Activated naive CD8-positive, alpha-beta T cell treated with anti-CD3 and anti-CD28 coated beads for 36 hours (primary cell): ENCODE results near the gene TNS2. TPM values are rescaled to one million over a fixed set of nuclear protein-coding genes. Genes with fewer than 3 reads are reported as not detected.
"Not testable (repeated sequence)": the region's sequence is repeated elsewhere in the genome, so short reads cannot be mapped to it uniquely, and the experiment has no call there.

Experiments
- DNase-seq: peaks from one replicate; pipeline ENCODE4 v3.0.0; 2021
- H3K27ac Mint-ChIP-seq: one replicate; pipeline ENCODE4 v1.8.0; 2022; ENCODE audit warnings: mild to moderate bottlenecking, moderate library complexity, mixed read lengths
- H3K27me3 Mint-ChIP-seq: one replicate; pipeline ENCODE4 v1.8.0; 2022; ENCODE audit warnings: mild to moderate bottlenecking, mixed read lengths
- H3K36me3 Mint-ChIP-seq: one replicate; pipeline ENCODE4 v1.8.0; 2021; ENCODE audit warnings: mild to moderate bottlenecking, mixed read lengths
- H3K4me1 Mint-ChIP-seq: one replicate; pipeline ENCODE4 v1.8.0; 2021; ENCODE audit warnings: mixed read lengths
- H3K4me3 Mint-ChIP-seq: one replicate; pipeline ENCODE4 v1.8.0; 2022; ENCODE audit warnings: mild to moderate bottlenecking, moderate library complexity, mixed read lengths
- H3K9me3 Mint-ChIP-seq: one replicate; pipeline ENCODE4 v1.8.0; 2022; ENCODE audit warnings: mixed read lengths
- total RNA-seq, 2 experiments: library from RNA; stranded (reverse); gene quantifications; one replicate each; pipeline ENCODE4 v1.2.3, GENCODE V29; 2021

Gene TNS2
- total RNA-seq = 1 to 10 TPM; 1.5 to 2.6 TPM

DNA sequence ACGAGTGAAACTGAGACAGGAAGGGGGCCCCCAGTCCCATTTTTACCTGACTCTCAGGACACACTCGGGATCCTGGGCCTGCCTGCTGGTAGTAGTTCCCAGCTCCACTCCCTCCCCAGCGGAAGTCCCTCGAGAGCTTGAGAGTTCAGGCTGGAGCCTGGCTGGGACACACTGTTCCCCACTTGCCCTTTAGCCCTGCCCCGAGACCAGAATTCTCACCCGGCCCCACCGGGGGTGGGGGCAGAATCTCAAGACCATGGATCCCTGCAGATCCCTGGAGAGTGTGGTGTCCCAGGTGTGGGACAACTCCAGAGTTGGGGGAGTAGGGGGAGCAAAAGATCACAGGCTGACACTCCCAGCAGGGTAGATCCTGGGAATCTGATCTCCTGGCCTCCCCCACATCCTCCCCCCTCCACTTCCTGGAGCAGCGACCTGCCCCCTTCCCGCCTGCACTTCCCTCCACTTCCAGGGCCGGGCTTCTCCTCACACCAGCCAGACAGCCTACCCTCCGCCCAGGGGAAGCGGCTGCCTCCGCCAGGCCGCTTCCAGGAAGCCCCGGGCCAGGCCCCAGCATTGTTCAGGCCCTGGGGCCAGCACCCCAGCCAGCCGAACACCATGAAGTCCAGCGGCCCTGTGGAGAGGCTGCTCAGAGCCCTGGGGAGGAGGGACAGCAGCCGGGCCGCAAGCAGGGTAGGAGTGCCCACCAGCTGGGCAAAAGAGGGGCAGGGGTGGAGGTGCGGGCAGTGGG is at the start of gene TNS2:
TSS of gene TNS2 (plus strand) at position 495 of the 748 bp plus-strand sequence. CDS start at position 616, 121 bp downstream.
- Mint-ChIP-seq H3K27me3 (peaks cover 12% of the 10 kb centered on the region), H3K4me1 (peaks cover 31% of the 10 kb centered on the region), H3K27ac (no peak within 1 kb of the TSS), H3K36me3 (no peaks in the 10 kb centered on the region), H3K4me3 (no peak within 1 kb of the TSS), H3K9me3 (no peaks in the 10 kb centered on the region)
- no peak for DNase-seq

GRCh38 chr12:53004178-53004577 is 45.7 kb upstream of the TNS2 start:
- Mint-ChIP-seq H3K9me3 (no peaks in the 10 kb centered on the region), H3K36me3 (peaks cover 27% of the 10 kb centered on the region), H3K4me1 (peaks cover 23% of the 10 kb centered on the region), H3K27me3 (peaks cover 7% of the 10 kb centered on the region), H3K27ac (no peak overlapping the region), H3K4me3 (no peak overlapping the region)
- DNase-seq = no peak

DNA sequence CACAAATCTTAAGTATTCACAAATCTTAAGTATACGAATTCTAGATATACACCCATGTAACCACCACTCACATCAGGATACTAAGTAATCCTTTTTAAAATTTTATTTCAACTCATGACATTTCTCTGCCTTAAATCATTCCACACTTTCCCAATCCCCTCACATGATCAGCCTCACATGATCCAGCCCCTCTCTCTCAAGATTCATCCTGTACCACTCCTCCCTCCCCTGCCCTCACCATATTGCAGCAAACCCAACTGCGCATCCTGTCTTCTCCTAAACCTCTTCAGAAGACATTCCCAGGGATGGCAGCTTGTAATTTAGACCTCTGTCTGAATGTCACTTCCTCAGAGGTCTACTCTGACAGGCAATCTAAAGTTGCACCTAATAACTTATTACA is 45.3 kb upstream of the TNS2 start:
- Mint-ChIP-seq H3K27me3 (peaks cover 3% of the 10 kb centered on the region), H3K36me3 (peaks cover 31% of the 10 kb centered on the region), H3K4me3 (peak overlapping the region; percentile 99), H3K9me3 (no peaks in the 10 kb centered on the region), H3K27ac (no peak overlapping the region), H3K4me1 (peaks cover 25% of the 10 kb centered on the region)
- DNase-seq = no peak

DNA sequence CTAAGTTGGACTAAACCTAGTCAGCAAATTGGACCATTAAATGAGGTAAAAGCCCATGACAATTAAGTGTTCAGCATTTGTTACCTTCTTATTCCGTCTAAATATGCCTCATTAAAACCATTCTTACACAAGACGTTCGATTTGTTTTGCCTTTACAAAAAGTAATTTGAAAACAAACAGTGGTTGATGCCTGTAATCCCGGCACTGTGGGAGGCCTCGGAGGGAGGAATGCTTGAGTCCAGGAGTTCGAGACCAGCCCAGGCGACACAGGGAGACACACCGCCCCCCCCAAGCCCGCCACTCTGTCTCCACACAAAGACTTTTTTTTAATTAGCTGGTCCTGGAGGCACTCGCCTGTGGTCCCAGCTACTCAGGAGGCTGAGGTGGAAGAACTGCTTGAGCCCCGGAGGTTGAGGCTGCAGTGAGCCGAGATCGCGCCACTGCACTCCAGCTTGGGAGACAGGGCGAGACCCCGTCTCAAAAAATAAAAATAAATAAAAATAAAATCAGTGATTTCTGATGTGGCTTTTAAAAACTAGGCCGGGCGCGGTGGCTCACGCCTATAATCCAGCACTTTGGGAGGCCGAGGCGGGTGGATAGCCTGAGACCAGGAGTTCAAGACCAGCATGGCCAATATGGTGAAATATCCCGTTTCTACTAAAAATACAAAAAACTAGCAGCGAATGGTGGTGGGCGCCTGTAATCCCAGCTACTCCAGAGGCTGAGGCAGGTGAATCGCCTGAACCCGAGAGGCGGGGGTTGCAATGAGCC is 44.5 kb upstream of the TNS2 start:
- Mint-ChIP-seq H3K9me3 (no peaks in the 10 kb centered on the region), H3K4me1 (peaks cover 34% of the 10 kb centered on the region), H3K36me3 (peaks cover 39% of the 10 kb centered on the region), H3K27me3 (no peaks in the 10 kb centered on the region), H3K4me3 (peak overlapping the region; percentile 99), H3K27ac (peak overlapping the region; percentile 100)
- peak; percentile 10 for DNase-seq

- H3K36me3 Mint-ChIP-seq = peaks cover 45% of the 10 kb centered on the region
- peaks cover 38% of the 10 kb centered on the region for H3K4me1 Mint-ChIP-seq
- peak; percentile 100 for DNase-seq
- H3K9me3 Mint-ChIP-seq = no peaks in the 10 kb centered on the region
- no peaks in the 10 kb centered on the region for H3K27me3 Mint-ChIP-seq
- peak within 1 kb of the TSS; percentile 100 for H3K27ac Mint-ChIP-seq
- peak within 1 kb of the TSS; percentile 99 for H3K4me3 Mint-ChIP-seq
These were observed 43.7 kb upstream of the TNS2 start, which contains the start of gene EIF4B for GRCh38 chr12:53005986-53006809. EIF4B (plus strand) TSS chr12:53006456; CDS start chr12:53006484, 28 bp downstream.

DNA sequence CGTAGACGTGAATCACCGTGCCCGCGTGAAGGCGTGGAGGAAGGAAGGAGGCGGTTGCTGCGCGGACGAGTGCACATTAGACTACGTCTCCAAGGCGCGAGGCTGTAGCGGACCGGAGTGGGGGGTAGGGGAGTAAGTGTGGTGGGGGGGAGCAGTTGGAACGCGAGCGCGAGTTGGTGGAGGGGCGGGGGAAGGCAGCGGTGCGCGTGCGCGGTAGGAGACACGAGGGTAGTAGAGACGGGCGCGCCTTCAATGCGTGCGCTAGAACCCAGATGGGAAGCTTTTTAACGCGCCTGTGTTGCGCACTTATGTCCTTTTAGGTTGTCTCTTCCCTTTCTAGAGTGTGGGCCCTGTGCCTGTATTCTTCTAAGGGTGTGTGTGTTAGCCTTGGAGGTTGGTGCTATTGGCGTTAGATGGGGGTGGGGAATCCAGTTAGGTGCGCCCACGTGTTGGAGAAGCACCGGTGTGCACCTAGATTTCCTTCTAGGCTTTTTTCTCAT is 43.0 kb upstream of the TNS2 start:
- Mint-ChIP-seq H3K36me3 (peaks cover 52% of the 10 kb centered on the region), H3K4me1 (peaks cover 45% of the 10 kb centered on the region), H3K4me3 (peak overlapping the region; percentile 99), H3K27ac (peak overlapping the region; percentile 100), H3K27me3 (no peaks in the 10 kb centered on the region), H3K9me3 (no peaks in the 10 kb centered on the region)
- peak; percentile 83 for DNase-seq

- H3K9me3 Mint-ChIP-seq = no peaks in the 10 kb centered on the region
- H3K36me3 Mint-ChIP-seq = peaks cover 56% of the 10 kb centered on the region
- no peaks in the 10 kb centered on the region for H3K27me3 Mint-ChIP-seq
- DNase-seq = no peak
- peak overlapping the region; percentile 99 for H3K4me3 Mint-ChIP-seq
- H3K4me1 Mint-ChIP-seq = peaks cover 49% of the 10 kb centered on the region
- H3K27ac Mint-ChIP-seq = peak overlapping the region; percentile 100
These were observed 42.5 kb upstream of the TNS2 start for GRCh38 chr12:53007343-53007742.

DNA sequence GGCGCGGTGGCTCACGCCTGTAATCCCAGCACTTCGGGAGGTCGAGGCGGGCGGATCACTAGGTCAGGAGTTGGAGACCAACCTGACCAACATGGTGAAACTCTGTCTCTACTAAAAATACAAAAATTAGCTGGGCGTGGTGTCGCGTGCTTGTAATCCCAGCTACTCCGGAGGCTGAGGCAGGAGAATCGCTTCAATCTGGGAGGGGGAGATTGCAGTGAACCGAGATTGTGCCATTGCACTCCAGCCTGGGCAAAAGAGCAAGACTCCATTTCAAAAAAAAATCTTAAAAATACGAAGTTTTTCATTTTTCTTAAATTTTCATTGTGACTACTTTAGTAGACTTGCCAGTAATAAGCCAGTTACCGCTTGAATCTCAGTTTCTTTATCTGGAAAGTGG is 41.1 kb upstream of the TNS2 start:
- peaks cover 65% of the 10 kb centered on the region for H3K36me3 Mint-ChIP-seq
- H3K27ac Mint-ChIP-seq = peak overlapping the region; percentile 100
- not testable (repeated sequence) for H3K27me3 Mint-ChIP-seq, DNase-seq, H3K9me3 Mint-ChIP-seq
- H3K4me3 Mint-ChIP-seq = peak overlapping the region; percentile 99
- H3K4me1 Mint-ChIP-seq = peaks cover 59% of the 10 kb centered on the region

DNA sequence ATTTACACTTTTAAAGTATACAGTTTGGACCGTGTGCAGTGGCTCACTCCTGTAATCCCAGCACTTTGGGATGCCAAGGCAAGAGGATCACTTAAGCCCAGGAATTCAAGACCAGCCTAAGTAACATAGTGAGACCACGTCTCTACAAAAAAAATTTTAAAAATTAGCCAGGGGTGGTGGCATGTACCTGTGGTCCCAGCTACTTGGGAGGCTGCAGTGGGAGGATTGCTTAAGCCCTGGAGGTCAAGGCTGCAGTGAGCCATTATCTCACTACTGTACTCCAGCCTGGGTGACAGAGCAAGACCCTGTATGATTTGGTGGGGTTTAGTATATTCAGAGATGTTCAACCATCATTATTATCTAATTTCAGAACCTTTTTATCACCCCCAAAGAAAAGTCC is 38.9 kb upstream of the TNS2 start:
- no peak for DNase-seq
- Mint-ChIP-seq H3K27ac (no peak overlapping the region), H3K27me3 (no peaks in the 10 kb centered on the region), H3K36me3 (peaks cover 73% of the 10 kb centered on the region), H3K4me1 (peaks cover 59% of the 10 kb centered on the region), H3K4me3 (peak overlapping the region; percentile 99), H3K9me3 (no peaks in the 10 kb centered on the region)

DNA sequence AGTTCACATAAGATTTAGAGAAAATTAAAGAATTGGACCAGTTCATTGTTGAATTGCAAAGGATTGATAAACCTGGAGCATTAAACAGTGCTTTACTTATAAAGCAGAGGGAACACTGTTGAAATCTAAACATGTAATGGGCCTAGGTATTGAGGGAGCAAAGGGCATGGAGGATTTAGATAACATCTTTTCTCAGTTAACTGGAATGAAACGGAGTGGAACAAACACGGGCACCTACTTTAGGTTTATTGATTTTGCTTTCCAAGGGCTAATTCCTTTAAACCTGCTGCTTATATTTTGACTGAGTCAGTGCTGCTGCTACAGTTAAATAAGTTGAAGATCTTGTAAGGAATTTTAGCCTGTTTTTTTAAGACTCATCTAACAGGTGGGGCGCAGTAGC is 38.0 kb upstream of the TNS2 start:
- peak overlapping the region; percentile 54 for H3K4me3 Mint-ChIP-seq
- H3K27ac Mint-ChIP-seq = peak overlapping the region; percentile 54
- DNase-seq = no peak
- peaks cover 58% of the 10 kb centered on the region for H3K4me1 Mint-ChIP-seq
- H3K9me3 Mint-ChIP-seq = no peaks in the 10 kb centered on the region
- H3K36me3 Mint-ChIP-seq = peaks cover 74% of the 10 kb centered on the region
- H3K27me3 Mint-ChIP-seq = no peaks in the 10 kb centered on the region

GRCh38 chr12:53012928-53013327 is 36.9 kb upstream of the TNS2 start:
- Mint-ChIP-seq H3K36me3 (peaks cover 76% of the 10 kb centered on the region), H3K27ac (peak overlapping the region; percentile 51), H3K9me3 (no peaks in the 10 kb centered on the region), H3K4me1 (peaks cover 55% of the 10 kb centered on the region), H3K27me3 (no peaks in the 10 kb centered on the region), H3K4me3 (no peak overlapping the region)
- no peak for DNase-seq

- Mint-ChIP-seq H3K36me3 (peaks cover 67% of the 10 kb centered on the region), H3K27ac (peak overlapping the region; percentile 51), H3K4me1 (peaks cover 42% of the 10 kb centered on the region), H3K27me3 (no peaks in the 10 kb centered on the region), H3K9me3 (no peaks in the 10 kb centered on the region), H3K4me3 (no peak overlapping the region)
- no peak for DNase-seq
These were observed 35.2 kb upstream of the TNS2 start for GRCh38 chr12:53014709-53015108.

GRCh38 chr12:53025250-53025649 is 24.6 kb upstream of the TNS2 start:
- Mint-ChIP-seq H3K27ac (no peak overlapping the region), H3K36me3 (peaks cover 32% of the 10 kb centered on the region), H3K4me1 (peaks cover 7% of the 10 kb centered on the region), H3K27me3 (no peaks in the 10 kb centered on the region), H3K4me3 (no peak overlapping the region), H3K9me3 (no peaks in the 10 kb centered on the region)
- no peak for DNase-seq

DNA sequence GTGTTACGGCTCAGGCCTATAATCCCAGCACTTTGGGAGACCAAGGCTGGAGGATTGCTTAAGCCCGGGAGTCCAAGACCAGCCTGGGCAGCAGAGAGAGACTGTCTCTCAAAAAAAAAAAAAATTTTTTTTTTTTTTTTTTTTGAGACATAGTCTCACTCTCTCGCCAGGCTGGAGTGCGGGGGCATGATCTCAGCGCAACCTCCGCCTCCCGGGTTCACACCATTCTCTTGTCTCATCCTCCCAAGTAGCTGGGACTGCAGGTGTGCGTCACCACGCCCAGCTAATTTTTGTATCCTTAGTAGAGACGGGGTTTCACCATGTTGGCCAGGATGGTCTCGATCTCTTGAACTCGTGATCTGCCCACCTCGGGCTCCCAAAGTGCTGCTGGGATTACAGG is 22.9 kb upstream of the TNS2 start:
- H3K36me3 Mint-ChIP-seq = peaks cover 38% of the 10 kb centered on the region
- H3K4me3 Mint-ChIP-seq, H3K4me1 Mint-ChIP-seq, H3K27ac Mint-ChIP-seq, H3K27me3 Mint-ChIP-seq, H3K9me3 Mint-ChIP-seq, DNase-seq: not testable (repeated sequence)

DNA sequence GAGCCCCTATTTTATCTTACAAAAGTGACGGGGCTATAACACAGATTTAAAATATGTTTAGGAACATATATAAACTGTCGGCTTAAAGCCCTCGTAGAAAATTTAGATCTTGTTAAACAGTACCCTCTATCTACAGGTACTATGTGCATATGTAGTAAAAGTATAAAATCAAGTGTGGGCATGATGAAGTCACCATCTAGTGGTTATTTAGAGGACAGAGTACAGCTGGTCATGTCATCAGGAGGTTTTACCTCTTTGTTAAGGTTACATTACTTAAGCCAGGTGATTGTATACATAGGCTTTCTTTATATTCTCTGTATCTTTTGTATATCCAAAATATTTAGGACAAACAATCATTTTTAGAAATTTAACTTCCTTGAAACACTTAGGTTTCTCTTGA is 18.2 kb upstream of the TNS2 start:
- Mint-ChIP-seq H3K4me3 (no peak overlapping the region), H3K27ac (no peak overlapping the region), H3K4me1 (peaks cover 12% of the 10 kb centered on the region), H3K27me3 (no peaks in the 10 kb centered on the region), H3K9me3 (no peaks in the 10 kb centered on the region), H3K36me3 (peaks cover 46% of the 10 kb centered on the region)
- DNase-seq = no peak
